NCI-H2227 treated with DMSO at 0.1 percent for 48 hours (cell line): ENCODE measurements around the gene RALGDS.

Experiments
- DNase-seq: peaks from one replicate; lab custom pipeline; 2025; lab: John Stamatoyannopoulos, UW

Gene RALGDS

DNA sequence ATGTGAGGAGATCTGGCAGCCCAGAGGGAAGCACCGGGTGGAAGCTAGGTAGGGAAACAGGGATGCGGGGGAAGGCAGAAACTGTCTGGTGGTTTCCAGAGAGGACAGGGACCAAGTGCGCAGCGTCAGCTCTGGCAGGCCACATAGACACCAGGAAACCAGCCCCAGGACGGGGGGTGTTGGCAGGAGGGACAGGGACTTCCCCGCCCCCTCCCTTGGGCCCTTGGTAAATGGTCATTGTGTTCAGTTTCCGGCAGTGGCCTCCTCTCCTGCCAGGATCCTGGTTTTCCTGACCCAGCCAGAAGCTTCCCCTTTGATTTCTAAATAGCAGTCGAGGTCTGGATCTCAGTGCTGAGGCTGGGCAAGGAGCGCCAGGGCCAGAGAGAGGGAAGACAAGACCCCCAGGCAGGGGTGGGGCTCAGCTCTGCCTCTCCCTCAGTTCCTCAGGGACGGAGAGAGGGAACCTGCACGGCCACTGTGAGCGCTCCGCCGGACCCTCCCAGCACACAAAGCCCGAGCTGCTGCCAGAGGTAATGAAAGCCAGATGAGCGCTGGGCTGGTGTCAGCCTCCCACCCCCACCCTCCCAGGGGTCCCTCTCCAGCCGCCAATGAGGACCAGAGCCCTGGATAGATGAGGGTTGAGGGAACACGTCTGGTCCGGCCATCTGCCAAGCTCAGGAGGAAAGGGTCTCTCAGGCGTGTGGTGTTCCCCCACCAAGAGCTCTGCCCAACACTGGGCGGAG lies 1.8 kb downstream of the RALGDS start:
- no peak for DNase-seq

DNA sequence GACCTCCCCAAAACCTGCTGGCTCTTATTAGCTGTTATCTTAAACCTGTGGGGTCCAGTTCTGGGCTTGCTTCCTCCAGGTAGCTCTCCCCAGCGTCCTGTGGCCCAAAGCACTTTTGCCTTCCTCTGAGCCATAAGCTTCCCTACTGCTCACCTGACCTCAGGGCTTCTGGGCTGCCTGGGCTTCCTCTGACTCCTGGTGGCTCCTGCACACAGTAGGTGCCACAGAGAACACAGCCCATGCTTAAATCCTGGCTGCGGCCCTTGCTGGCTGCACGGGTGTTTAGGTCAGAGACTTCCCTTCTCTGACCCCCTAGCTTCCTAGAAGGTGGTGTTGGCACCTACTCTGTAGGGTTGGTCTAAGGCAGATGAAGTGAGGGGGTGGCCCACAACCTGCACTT lies 2.5 kb downstream of the RALGDS start:
- DNase-seq, result no peak

DNA sequence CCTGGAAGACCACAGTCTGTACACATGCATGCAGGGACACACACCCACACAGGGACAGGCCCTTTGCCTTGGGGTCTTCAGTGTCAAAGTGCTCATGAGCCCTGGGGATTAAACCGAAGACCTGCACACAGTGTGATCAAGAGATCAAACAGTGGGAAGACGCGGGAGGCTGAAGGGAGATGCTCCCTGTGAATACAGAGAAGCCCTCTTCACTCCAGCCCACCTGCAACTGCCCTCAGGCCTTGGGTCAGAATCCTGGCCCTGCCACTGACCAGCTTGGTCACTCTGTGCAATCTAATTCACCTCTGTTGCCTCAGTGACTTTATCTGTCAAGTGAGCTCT lies 2.9 kb downstream of the RALGDS start:
- DNase-seq, result no peak

DNA sequence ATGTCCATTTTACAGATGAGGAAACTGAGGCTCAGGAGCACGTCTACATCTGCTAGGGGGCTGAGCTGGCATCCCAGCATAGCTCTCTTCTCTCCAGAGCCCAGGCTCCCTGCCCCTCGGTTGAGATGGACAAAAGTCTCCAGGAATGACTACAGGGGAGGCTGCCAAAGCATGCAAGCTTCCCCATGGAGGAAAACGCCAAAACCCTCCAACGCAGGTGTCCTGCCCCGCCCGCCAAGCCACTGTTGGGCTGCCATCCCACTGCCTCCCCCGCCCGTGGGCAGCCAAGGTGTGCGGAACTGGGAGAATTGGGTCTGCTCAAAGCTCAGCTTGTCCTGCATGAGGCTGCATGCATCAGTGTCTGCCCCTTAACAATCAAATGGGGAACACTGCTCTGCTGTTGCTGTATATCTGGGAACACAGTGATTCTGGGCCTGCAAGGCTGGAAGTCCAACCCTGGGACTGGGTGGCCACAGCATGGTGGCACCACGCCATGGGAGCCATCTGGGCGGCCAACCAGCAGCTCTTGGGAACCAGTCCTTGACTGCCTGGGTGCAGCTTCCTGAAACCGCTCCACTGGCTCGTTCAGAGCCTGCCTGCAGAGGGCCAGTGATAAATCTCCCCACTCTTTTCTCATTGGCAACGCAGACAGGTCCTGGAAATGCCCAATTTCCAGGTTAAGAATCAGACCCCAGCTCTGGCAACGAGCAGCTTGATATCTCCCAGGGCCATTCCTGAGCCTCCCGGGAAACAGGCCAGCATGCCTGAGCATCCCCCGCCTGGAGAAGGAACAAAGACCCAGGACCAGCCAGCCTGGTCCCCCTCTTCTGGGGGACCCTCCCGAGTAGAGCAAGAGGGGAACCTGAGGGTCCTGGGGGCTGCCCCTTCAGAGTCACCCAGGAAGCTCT lies 3.5 kb downstream of the RALGDS start:
- DNase-seq, result no peak

DNA sequence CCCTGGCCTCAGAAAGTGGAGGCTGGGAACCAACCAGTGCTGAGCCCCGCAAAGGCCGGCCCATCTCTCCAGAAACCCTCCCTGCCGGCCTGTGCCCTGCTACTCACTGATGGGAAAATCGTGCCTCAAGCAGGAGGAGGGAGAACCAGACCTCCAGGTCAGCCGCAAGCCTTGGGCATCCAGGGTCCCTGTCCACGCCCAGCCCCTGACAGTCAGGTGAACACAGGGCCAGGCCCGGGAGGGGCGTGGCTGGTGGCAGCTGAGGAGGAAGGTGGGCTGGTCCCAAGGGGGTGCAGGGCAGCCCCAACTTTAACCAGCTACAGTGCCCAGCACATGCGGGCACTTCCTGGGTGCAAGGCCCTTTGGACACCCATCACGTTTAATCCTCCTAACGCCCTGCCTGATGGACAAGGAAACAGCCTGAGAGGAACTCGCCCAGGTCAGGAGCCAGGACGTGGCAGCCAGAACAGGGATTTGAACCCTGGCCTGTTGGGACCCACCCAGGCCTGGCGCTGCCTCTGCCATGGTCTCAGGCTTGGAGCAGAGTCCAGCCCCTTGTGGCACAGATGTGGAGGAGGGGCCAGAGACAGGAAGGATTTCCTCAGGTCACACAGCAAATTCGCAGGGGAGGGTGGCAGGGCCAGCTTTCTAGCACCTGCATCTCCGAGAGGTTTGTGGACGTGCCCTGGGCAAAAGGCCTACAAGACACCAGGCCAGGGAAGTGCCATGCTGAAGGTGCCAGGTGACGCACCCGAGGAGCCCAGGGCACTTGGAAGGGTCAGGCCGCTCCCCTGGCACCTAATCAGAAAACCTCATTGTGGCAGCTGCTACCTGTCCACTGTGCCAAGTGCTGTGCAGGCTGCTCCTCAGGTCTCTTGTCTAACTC lies 4.5 kb downstream of the RALGDS start:
- no peak for DNase-seq

DNA sequence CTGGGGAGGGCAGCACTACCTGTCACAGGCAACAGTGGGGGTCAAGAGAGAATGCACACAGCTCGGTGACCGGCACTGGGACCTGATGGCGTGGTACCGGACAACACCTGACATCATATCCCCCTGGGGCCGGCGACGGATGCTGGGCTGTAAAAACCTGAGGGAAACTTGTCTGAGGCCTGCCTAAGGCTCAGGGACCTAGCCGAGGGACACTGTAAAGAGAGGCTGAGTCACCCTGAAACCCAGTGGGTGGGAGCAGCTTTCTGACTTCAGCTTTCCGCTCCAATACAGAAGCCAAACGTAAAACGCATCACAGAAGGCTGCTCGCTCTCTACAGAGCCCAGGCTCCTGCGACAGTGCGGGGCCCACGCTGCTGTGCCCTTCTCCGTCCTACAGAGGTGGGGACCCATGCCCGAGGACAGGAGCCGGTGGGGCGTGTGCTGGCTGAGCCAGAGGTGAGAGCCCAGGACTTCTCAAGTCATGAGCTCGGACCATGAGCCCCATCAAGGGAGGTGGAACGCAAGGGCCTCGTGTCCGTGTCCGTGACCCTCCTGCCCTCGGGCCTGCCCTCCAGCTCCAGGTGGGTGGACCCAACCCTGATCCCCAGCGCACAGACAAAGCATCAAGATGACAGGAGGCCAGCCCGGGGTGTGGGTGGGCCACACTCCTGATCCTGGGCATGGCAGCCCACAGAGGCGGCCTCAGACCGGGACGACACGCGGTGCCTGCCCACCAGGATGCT lies 5.3 kb downstream of the RALGDS start:
- no peak for DNase-seq

DNA sequence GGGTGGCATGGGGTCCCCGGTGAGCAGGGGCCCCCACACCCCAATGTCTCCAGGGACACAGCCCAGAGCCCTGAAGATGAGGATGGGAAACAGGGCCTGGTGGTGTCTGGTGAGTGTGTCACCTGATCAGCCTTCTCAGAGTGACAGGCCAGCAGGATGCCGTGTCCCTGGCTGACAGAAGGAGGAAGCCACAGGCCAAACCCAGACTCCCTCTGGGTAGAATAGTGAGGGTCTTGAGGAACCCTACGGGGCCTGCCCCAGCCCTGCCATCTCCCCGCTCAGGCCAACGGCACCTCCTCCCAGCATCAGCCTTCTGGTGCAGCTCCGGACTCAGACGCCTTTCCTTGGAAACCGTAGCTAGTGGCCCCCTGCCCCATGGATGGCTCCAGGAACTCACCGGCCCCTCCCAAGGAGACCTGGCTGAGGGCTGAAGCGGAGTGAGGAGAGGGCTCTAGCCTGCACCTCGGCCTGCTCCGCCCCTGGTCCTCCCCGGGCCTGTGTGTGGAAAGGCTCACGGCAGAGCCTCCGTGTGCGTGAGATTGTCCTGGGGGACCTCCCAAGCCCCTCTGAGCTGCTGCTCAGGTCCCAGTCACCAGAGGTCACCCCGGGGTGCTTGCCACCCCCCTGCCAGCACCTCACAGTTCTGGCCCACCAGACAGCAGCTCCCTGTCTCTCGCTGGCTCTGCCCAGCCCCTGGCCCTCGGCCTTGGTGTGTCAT lies 6.0 kb downstream of the RALGDS start:
- DNase-seq, result no peak

DNA sequence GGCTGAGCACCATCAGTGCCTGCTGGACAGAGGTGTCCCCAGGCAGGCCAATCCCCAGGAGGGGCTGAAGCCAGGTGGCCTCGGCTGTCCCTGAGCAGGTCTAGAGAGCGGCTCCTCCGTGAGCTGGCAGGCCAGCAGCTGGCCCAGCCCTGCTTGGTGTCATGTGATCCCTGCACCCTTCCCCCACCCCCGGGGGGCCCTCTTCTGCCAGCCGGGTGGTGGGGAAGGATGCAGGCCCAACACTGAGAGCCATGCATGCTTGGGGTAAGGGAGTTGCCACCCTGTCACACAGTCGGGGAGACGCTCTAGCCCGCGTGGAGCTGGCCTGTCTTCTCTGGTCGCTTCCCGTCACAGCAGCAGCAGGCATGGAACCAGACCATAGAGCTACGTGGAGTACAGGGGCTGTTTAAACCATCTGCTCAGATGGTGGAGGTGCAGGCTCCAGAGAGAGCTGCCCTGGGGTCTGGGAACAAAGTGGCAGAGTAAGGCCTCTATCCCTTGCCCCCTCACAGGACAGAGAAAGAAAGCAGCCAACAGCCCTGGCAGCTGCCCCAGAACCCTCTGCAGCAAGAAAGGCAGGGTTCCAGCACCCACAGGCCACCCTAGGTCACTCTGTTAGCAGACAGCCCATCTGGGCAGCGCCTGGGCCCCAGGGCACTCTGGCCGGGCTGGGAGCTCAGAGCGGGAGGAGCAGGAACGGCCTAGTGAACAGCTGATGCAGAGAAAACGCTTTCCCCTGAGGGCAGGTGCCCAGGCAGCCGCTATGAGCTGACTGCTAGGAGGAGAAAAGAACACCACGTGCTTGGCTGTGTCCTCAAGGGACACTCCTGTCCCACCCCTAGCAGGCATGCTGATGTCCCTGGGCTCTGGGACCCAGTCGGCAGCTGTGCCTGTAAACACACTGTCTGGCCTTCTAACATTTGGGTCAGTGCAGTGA lies 6.8 kb downstream of the RALGDS start:
- no peak for DNase-seq

DNA sequence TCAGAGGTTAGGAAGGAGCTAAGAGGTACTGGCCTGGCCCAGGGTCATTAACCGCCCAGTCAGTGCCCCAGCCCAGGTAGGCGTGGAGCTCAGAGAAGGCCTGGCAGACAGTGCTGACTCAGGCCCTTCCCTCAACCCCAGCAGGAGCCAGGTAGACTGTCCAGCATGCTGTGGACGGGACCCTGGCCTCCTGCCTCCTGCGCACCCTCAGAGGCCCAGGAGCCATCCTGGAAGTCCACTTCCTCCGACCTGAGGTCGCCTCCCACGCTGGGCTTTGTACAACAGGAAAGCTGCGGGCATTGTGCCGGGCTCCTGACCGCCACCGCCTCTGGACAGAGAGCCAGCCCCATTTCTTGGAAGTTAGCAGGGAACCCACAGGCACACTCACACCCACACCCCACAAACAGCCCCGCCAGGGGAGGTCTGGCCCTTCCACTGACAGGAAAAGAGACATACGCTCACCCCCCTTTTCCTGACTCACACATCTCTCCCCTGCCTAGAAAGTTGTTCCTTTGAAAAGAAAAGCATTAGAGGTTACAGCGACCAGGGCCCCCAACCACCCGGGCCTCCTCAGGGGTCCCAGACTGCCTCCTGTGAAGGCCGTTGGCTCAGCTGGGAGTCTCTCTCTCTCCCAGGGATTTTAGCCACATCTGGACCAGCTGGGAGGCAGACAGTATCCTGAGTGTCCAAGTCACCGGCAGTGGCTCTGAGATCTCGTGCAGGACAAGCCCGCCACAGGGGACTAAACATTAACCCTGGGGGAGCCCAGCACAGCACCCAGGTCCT lies 7.7 kb downstream of the RALGDS start:
- DNase-seq, result no peak

DNA sequence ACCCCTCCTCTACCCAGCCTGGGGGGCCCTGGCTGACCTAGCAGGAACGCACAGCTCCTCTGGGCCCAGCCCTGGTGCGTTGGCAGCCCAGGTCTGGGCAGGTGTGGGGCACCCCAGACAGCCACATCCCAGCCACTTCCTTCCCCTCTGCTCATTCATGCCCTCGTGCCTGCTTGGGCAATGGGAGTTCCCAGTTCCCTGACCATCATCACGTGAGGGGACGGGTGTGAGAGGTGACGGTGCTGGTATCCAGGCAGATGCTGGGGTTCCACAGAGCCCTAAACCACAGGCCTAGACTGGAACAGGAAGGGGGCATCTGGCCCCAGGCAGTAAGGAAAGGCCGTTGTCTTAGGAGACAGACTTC lies 8.4 kb downstream of the RALGDS start:
- no peak for DNase-seq

DNA sequence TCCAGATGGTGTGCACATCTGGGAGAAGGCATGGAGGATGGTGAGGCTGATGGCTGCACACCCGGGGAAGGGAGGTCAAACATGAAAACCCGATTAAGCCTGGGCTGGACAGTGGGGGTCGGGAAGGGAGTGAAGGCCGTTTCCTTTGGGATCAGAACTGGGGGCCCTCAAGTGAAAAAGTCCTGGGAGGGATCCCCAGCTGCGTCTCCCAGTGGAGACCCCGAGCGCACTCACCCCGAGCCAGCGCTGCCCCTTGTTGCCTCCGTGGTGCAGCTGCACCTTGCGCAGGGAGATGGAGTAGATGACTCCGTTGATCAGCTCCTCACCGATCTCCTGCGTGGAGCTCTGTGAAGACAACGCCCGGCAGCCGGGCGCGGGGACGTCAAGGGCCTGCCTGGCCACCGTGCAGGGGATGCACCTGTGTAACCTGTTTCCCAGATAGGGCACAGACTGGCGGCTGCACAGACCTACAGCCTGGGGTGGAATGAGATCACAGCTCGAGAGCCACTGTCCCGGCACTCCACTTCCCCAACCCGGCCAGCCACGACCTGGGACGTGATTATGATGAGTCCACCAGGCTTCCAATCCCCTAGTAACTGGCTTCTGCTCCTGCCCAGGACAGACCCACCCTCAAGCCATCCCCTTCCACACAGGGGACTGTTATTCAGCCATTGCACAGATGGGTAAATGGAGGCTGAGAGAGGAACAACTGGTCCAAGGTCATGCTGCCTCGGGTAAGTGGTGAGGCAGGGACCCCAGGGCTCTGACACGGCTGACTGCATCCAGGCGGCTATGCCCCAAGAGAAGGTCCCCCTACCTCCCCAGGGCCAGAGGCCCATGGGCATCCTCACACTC lies 9.0 kb downstream of the RALGDS start:
- no peak for DNase-seq

DNA sequence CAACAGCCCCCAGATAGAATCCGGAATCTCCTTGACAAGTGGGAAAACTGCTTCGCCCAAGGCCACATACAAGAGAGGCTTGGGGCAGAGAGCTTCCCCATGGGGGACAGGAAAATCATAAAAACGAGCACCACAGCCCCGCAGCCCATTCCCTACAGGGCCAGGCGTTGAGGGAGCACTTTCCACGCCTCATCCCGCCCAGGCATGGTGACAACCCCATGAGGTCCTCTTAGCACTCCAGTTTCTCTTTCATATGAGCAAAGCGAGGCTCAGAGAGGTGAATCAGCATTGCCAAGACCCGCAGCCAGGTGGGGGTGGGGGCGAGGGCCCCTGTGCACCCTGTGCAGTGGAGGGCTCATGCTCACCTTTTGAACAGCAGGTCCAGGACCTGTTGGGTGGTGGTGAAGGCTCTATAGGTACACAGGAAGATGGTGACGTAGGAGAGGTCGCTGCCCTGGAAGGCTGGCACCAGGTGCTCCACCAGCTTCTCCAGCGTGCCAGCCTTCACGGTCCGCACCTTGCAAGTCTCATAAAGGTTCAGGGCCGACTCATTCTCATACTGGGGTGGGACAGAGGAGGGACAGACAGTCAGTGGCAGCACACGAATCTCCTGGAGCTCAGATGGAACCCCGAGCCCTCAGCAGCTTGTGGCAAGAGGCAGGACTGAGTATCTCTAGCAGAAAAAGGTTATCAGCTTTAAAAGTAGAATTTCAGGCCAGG lies 10.9 kb downstream of the RALGDS start:
- DNase-seq, result no peak

DNA sequence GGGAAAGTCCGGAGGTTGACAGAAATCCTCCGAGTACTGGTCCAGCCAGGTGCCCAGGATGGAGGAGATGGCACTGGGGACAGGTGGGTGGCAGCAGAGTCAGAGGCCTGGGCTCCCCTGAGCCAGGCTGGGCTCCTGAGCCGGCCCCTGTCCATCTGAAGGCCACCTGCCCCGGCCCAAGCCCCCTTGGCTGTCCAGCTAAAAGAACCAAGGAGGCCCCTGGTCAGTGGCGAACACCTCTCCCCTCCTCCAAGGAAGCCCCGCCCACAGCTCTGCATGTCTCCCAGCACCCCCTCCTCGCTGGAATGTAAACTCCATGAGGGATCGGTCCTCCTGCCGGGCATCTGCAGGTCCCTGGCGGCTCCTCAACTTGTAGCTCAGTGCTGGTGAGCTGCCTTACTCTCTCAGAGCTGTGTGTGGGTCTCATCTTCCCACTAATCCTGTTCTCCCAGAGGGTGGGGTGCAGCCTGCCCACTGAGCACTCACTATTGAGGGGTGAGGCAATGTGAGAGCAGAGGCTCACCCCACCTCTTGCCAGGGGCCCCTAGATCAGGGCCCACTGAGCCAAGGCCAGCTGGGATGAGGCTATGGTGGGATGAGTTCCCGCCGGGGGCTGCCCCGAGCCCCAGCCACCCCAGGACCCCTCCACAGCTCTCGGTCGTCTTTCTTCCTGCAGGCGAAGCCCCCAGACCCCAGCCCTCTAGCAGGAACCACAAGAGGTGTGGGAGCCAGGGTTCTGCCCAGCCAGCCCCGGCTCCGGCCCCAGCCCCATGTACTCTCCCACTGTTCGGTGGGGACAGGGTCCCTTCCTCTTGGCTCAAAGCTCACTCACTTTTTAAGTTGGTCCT lies 12.0 kb downstream of the RALGDS start:
- DNase-seq, result no peak

DNA sequence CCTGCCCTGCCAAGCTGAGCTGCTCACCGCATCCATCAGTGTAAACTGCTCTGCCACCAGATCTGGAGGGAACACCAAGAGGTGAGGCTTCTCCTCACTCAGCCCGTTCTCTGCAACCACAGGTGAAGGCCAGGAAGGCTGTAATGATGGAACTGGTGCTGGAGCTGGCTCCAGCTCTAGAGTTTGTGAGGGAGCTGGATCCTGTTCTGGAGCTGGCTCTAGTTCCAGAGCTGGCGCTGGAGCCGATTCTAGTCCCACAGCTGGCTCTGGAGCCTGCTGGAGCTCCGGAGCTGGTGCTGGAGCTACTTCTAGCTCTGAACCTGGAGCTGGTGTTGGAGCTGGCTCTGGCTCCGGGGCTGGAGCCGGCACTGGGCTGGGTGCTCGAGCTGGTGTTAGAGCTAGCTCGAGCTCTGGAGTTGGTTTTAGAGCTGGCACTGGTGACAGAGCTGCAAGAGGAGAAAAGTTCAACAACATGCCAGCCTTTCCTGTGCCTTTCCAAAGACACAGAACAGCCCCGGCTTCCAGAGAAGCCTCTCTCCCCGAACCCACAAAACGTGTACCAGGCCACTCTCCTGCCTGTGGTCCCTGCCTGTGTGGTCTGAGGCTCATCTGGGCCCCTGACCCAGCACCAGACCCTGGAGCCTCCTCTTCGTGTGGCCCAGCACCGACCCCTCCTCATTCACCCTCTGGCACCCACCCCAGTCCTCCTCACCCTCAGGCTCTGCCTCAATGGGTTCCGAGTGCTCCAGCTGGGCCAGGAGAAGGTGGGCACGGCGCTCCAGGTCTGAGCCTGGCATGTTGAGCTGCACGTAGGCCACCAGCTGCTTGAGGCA lies 12.9 kb downstream of the RALGDS start:
- DNase-seq, result no peak

DNA sequence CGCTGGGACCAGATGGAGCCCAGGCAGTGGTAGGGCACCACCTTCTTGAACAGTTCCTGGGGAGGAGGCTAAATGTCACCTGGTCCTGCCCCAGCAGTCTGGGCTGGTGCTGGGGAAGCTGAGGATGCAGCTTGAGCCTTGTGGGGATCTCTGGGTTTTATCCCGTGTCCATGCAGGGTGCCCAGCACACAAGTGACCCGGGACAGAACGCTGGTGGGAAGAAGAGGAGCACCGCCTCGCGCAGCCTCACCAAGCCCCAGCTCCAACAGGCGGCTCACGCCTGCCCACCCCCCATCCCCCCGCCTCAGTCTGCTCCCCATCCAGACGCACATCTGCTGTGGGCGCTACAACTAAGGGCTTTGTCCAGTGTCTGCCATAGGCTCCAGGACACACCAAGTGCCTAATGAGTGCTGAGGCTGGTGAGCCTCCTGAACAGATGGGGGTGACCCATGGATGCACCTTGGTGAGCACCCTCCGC lies 13.8 kb downstream of the RALGDS start:
- DNase-seq, result no peak
